Loucy (cell line): ENCODE measurements around the gene PDE2A.

Experiments used
- CTCF ChIP-seq: fragments of 200-600 bp; sonication (generic); conservative IDR thresholded peaks from 2 replicates; pipeline ENCODE4 v1.5.1; 2014; ENCODE audit warnings: mild to moderate bottlenecking, antibody characterized with exemption, low read length
- EZH2phosphoT487 ChIP-seq: fragments of 200-600 bp; IDR thresholded peaks from 2 replicates; pipeline ENCODE4 v1.6.1; 2018; ENCODE audit warnings: antibody characterized with exemption, mild to moderate bottlenecking, moderate library complexity, borderline replicate concordance

- TF ChIP-seq CTCF: no peak
- no peak for TF ChIP-seq EZH2phosphoT487
These were observed 39.6 kb downstream of the PDE2A start for GRCh38 chr11:72634472-72635095.
